H9 (cell line): ENCODE measurements around the gene CDH18. TPM values are rescaled to one million over a fixed set of nuclear protein-coding genes. Genes with fewer than 3 reads are reported as not detected.

ENCODE experiments used
- DNase-seq: peaks from one replicate; pipeline ENCODE4 v3.0.0-alpha.2; 2017
- H2AFZ ChIP-seq: one replicate; pipeline ENCODE4 v1.6.1; 2013; ENCODE audit warnings: mild to moderate bottlenecking, low read length, control low read depth, moderate library complexity
- H2AK5ac ChIP-seq: 2 replicates; pipeline ENCODE4 v1.6.1; 2013; ENCODE audit warnings: low read length, control low read depth, mixed read lengths; ENCODE audit not compliant: insufficient read length
- H2BK120ac ChIP-seq: one replicate; pipeline ENCODE4 v1.6.1; 2013; ENCODE audit warnings: low read depth, mild to moderate bottlenecking, low read length, control low read depth, inconsistent platforms; ENCODE audit not compliant: poor library complexity, severe bottlenecking
- H2BK12ac ChIP-seq: 2 replicates; pipeline ENCODE4 v1.6.1; 2013; ENCODE audit warnings: low read length, control low read depth, mixed read lengths, low read depth; ENCODE audit not compliant: insufficient read length
- H2BK15ac ChIP-seq: 2 replicates; pipeline ENCODE4 v1.6.1; 2013; ENCODE audit warnings: low read depth, low read length, control low read depth
- H2BK20ac ChIP-seq: one replicate; pipeline ENCODE4 v1.6.1; 2013; ENCODE audit warnings: low read depth, mild to moderate bottlenecking, low read length, control low read depth, inconsistent platforms; ENCODE audit not compliant: poor library complexity, severe bottlenecking
- H2BK5ac ChIP-seq: 2 replicates; pipeline ENCODE4 v1.6.1; 2013; ENCODE audit warnings: low read length, control low read depth, mixed read lengths; ENCODE audit not compliant: insufficient read length
- H3K14ac ChIP-seq: 2 replicates; pipeline ENCODE4 v1.6.1; 2013; ENCODE audit warnings: low read length, control low read depth; ENCODE audit not compliant: insufficient read depth
- H3K18ac ChIP-seq: 2 replicates; pipeline ENCODE4 v1.6.1; 2013; ENCODE audit warnings: low read depth, mild to moderate bottlenecking, mixed read lengths, low read length, control low read depth; ENCODE audit not compliant: insufficient read length
- H3K23ac ChIP-seq: 2 replicates; pipeline ENCODE4 v1.6.1; 2013; ENCODE audit warnings: low read length, control low read depth, mixed read lengths, low read depth; ENCODE audit not compliant: insufficient read length
- H3K23me2 ChIP-seq: 2 replicates; pipeline ENCODE4 v1.6.1; 2013; ENCODE audit warnings: low read depth, mild to moderate bottlenecking, mixed read lengths, low read length, control low read depth; ENCODE audit not compliant: insufficient read length, poor library complexity, severe bottlenecking
- H3K27ac ChIP-seq: 2 replicates; pipeline ENCODE4 v1.5.1; 2013; ENCODE audit warnings: low read length, control low read depth, mixed read lengths, low read depth; ENCODE audit not compliant: insufficient read length
- H3K27me3 ChIP-seq: 2 replicates; pipeline ENCODE4 v1.6.1; 2013; ENCODE audit warnings: low read length, control low read depth, inconsistent platforms; ENCODE audit not compliant: insufficient read depth
- H3K4ac ChIP-seq: 2 replicates; pipeline ENCODE4 v1.6.1; 2013; ENCODE audit warnings: low read depth, mild to moderate bottlenecking, control low read depth, inconsistent platforms, low read length, moderate library complexity
- H3K4me1 ChIP-seq: 2 replicates; pipeline ENCODE4 v1.6.1; 2013; ENCODE audit warnings: low read length, control low read depth, inconsistent platforms; ENCODE audit not compliant: insufficient read depth
- H3K4me2 ChIP-seq: 2 replicates; pipeline ENCODE4 v1.6.1; 2013; ENCODE audit warnings: low read length, control low read depth, mixed read lengths; ENCODE audit not compliant: insufficient read length, insufficient read depth
- H3K56ac ChIP-seq: 2 replicates; pipeline ENCODE4 v1.6.1; 2013; ENCODE audit warnings: low read depth, mild to moderate bottlenecking, mixed read lengths, low read length, control low read depth; ENCODE audit not compliant: insufficient read length
- H3K79me1 ChIP-seq: 2 replicates; pipeline ENCODE4 v1.6.1; 2013; ENCODE audit warnings: low read depth, mild to moderate bottlenecking, moderate library complexity, low read length, control low read depth, inconsistent platforms; ENCODE audit not compliant: insufficient read depth, poor library complexity, severe bottlenecking
- H3K79me2 ChIP-seq: 2 replicates; pipeline ENCODE4 v1.6.1; 2013; ENCODE audit warnings: low read length, control low read depth, inconsistent platforms; ENCODE audit not compliant: insufficient read depth
- H3K9ac ChIP-seq: 2 replicates; pipeline ENCODE4 v1.6.1; 2013; ENCODE audit warnings: low read length, control low read depth, mixed read lengths; ENCODE audit not compliant: insufficient read length; ENCODE audit errors: extremely low read depth
- H3K9me3 ChIP-seq: one replicate; pipeline ENCODE4 v1.6.1; 2013; ENCODE audit warnings: low read depth, low read length, inconsistent platforms; ENCODE audit not compliant: control insufficient read depth
- H3T11ph ChIP-seq: one replicate; pipeline ENCODE4 v1.6.1; 2013; ENCODE audit warnings: mild to moderate bottlenecking, low read length, control low read depth, inconsistent platforms
- H4K20me1 ChIP-seq: one replicate; pipeline ENCODE4 v1.6.1; 2013; ENCODE audit not compliant: control insufficient read depth, insufficient read length, insufficient read depth
- H4K5ac ChIP-seq: 2 replicates; pipeline ENCODE4 v1.6.1; 2013; ENCODE audit warnings: low read depth, mild to moderate bottlenecking, mixed read lengths, low read length, control low read depth; ENCODE audit not compliant: insufficient read length
- H4K8ac ChIP-seq: replicated peaks from 2 replicates; pipeline ENCODE4 v1.6.1; 2013; ENCODE audit warnings: low read length, control low read depth, mixed read lengths, low read depth; ENCODE audit not compliant: insufficient read length
- H4K91ac ChIP-seq: 2 replicates; pipeline ENCODE4 v1.6.1; 2013; ENCODE audit warnings: low read depth, mild to moderate bottlenecking, moderate library complexity, mixed read lengths, low read length, control low read depth; ENCODE audit not compliant: insufficient read length
- H3K27ac Mint-ChIP-seq, 3 experiments: 2 replicates in 2 of 3; 3 replicates in 1 of 3; pipeline ENCODE4 v1.8.0; 2020 to 2021; ENCODE audit warnings: mixed read lengths in 3 of 3, mild to moderate bottlenecking in 1 of 3, moderate library complexity in 1 of 3
- H3K27me3 Mint-ChIP-seq: 2 replicates; pipeline ENCODE4 v1.8.0; 2021; ENCODE audit warnings: low read depth, mild to moderate bottlenecking, moderate library complexity, mixed read lengths
- H3K36me3 Mint-ChIP-seq, 3 experiments: 2 replicates in 2 of 3; 3 replicates in 1 of 3; pipeline ENCODE4 v1.8.0; 2020 to 2021; ENCODE audit warnings: low read depth in 3 of 3, mixed read lengths in 3 of 3; ENCODE audit not compliant: insufficient read depth in 1 of 3
- H3K4me1 Mint-ChIP-seq, 2 experiments: 2 replicates each; pipeline ENCODE4 v1.8.0; 2020; ENCODE audit warnings: mixed read lengths in 2 of 2
- H3K4me3 Mint-ChIP-seq, 2 experiments: 2 replicates in 1 of 2; 3 replicates in 1 of 2; pipeline ENCODE4 v1.8.0; 2020 to 2021; ENCODE audit warnings: mild to moderate bottlenecking in 2 of 2, mixed read lengths in 2 of 2, moderate library complexity in 1 of 2
- H3K9me3 Mint-ChIP-seq, 2 experiments: 2 replicates in 1 of 2; 3 replicates in 1 of 2; pipeline ENCODE4 v1.8.0; 2020; ENCODE audit warnings: mild to moderate bottlenecking in 2 of 2, mixed read lengths in 2 of 2, moderate library complexity in 1 of 2
- CTCF ChIP-seq: fragments of 200-600 bp; sonication (generic); conservative IDR thresholded peaks from 3 replicates; pipeline ENCODE4 v1.8.0; 2021; ENCODE audit warnings: antibody characterized with exemption, mild to moderate bottlenecking
- WGBS: extraction: QIAGEN DNeasy Blood & Tissue Kit; methylation state at CpG from one replicate; pipeline ENCODE4 v1.1.7; 2013; ENCODE audit warnings: missing lambda C conversion rate, low lambda C conversion rate, mixed read lengths; ENCODE audit not compliant: insufficient read length; ENCODE audit errors: extremely low coverage; 5-methylcytosine and 5-hydroxymethylcytosine counted together
- total RNA-seq: library from RNA; stranded (reverse); gene quantifications from 2 replicates; pipeline ENCODE4 v1.2.1, GENCODE V29; 2021

CDH18 gene
- total RNA-seq, 1 experiment from 2014 or later, result not detected

DNA sequence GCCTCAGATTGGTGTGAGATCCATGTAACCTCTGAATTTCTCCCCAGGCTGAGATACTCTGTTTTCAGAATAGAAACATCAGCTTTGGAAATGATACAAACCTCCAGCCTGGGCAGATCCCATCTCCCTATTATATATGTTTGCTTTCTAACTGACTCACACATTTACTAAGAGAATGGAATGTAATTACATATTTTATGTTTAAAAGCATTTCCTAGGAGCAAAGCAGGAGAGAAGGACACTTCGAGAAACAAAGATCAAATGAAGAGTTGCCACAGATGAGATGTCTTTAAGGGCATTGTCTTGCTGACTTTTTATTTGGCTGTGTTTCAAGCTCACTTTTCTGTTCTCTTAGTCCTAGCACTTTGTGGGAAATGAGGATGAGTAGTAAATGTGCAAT is 96.3 kb downstream of the CDH18 start:
- Histone ChIP-seq H2BK5ac (no peak overlapping the region), H3K56ac (no peak overlapping the region), H3T11ph (no peak overlapping the region), H4K8ac (no peak overlapping the region), H3K18ac (no peak overlapping the region), H2AK5ac (no peak overlapping the region), H2BK15ac (no peak overlapping the region), H3K23me2 (no peaks in the 10 kb centered on the region), H3K9me3 (no peaks in the 10 kb centered on the region), H2BK12ac (no peak overlapping the region), H3K27me3 (no peaks in the 10 kb centered on the region), H3K4ac (no peak overlapping the region), H3K9ac (no peak overlapping the region), H3K79me2 (no peaks in the 10 kb centered on the region), H3K27ac (no peak overlapping the region), H3K4me1 (no peaks in the 10 kb centered on the region; the same call in 1 of the 2 replicates), H2BK20ac (no peak overlapping the region), H3K4me2 (no peak overlapping the region), H3K14ac (no peak overlapping the region), H4K20me1 (no peaks in the 10 kb centered on the region), H2AFZ (no peak overlapping the region), H2BK120ac (no peak overlapping the region), H4K5ac (no peak overlapping the region), H3K23ac (no peak overlapping the region), H3K79me1 (no peaks in the 10 kb centered on the region), H4K91ac (no peak overlapping the region)
- Mint-ChIP-seq H3K4me1 (peaks cover 8 to 13% of the 10 kb centered on the region in 2 experiments), H3K36me3 (no peaks in the 10 kb centered on the region), H3K4me3 (no peak overlapping the region), H3K9me3 (no peaks in the 10 kb centered on the region), H3K27ac (peak overlapping the region in 1 of 3 experiments; percentile 18; a peak in 1 of 7 replicates), H3K27me3 (no peaks in the 10 kb centered on the region)
- no peak for TF ChIP-seq CTCF
- WGBS, result no CpG with 5 or more reads among the region's 1 CpG
- DNase-seq, result no peak
